DMS53 (cell line): Measurements from ENCODE around the gene CABP4.

Experiments used
- DNase-seq: peaks from one replicate; lab custom pipeline; 2025; lab: John Stamatoyannopoulos, UW

Gene CABP4

GRCh38 chr11:67482275-67482826 lies 27.2 kb downstream of the CABP4 start:
- DNase-seq = peak; percentile 91

- peak; percentile 100 for DNase-seq
These were observed 28.0 kb downstream of the CABP4 start, which contains the start of gene AIP for GRCh38 chr11:67482827-67483798. TSS of gene AIP (plus strand) at chr11:67483026. CDS start at chr11:67483159, 133 bp downstream.

- DNase-seq = no peak
These were observed 28.9 kb downstream of the CABP4 start for GRCh38 chr11:67483831-67484665.

DNA sequence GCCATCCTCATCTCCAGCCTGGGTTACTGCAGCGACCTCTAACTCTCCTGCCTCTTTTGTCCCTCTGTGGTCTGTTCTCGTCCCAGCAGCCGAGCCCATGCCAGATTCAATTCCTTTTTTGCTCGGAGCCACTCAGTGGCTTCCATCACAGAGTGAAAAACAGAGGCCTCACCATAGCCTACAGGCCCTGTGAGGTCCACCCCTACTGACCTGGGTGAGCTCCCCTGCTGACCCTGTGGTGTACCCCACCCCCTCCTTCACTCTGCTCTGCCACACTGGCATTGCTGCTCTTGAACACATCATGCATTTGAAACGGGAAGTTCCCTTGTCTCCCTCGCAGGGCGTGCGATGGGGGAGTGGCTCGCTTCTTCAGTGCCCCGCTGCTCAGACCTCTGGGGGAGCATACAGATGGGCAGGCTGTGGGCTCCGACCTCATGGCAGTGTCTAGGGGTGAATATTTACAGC lies 29.7 kb downstream of the CABP4 start:
- no peak for DNase-seq

- peak; percentile 50 for DNase-seq
These were observed 30.8 kb downstream of the CABP4 start for GRCh38 chr11:67485873-67486361.

DNA sequence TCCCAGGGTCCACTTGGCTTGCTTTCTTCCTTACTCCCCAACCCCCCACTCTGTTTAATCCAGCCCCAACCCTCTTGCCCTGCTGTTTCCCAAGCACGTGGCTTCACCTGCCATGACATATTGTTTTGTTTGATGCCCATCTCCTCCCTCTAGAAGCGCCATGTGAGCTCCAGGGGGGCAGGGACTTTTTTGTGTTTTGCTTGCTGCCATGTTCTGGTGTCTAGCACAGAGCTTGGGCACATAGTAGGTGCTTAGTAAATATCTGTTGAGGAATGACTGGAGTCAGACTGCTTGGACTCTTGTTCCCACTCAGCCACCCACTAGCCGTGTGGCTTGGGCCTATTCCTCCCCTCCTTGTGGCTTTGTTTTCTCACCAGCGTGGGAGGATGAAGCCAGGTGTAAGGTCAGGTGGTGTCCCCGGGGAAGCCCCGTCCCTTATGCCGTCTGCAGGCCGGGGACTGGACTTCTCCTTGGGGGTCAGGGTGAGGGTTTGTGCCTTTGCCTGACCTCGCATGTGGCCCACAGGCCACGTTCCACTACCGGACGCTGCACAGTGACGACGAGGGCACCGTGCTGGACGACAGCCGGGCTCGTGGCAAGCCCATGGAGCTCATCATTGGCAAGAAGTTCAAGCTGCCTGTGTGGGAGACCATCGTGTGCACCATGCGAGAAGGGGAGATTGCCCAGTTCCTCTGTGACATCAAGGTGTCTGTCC lies 31.5 kb downstream of the CABP4 start:
- no peak for DNase-seq

- no peak for DNase-seq
These were observed 34.2 kb downstream of the CABP4 start for GRCh38 chr11:67489203-67489884.

DNA sequence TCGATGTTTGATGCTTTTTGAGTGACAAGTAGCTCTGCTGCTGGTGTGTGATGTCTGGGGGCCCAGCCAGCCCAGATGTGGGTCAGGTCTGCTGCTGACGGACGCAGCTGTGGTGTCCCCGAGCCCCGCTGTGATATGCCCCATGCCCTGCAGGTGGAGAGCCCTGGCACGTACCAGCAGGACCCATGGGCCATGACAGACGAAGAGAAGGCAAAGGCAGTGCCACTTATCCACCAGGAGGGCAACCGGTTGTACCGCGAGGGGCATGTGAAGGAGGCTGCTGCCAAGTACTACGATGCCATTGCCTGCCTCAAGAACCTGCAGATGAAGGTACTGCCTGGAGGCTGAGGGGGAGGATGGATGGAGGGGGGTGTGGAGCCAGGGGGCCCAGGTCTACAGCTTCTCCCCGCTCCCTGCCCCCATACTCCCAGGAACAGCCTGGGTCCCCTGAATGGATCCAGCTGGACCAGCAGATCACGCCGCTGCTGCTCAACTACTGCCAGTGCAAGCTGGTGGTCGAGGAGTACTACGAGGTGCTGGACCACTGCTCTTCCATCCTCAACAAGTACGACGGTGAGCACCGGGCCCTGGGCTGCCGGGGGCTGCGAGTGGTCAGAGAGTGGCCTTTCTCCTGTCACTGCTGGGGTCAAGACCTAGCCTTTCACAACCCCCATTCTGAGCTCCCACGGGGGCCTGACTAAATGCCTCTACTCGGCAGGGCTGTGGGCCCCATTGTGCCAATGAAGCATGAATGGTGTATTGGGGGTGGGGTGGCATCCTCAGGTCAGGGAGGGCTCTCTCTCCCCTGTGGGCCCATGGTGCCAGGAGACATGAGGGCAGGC lies 35.0 kb downstream of the CABP4 start:
- no peak for DNase-seq

DNA sequence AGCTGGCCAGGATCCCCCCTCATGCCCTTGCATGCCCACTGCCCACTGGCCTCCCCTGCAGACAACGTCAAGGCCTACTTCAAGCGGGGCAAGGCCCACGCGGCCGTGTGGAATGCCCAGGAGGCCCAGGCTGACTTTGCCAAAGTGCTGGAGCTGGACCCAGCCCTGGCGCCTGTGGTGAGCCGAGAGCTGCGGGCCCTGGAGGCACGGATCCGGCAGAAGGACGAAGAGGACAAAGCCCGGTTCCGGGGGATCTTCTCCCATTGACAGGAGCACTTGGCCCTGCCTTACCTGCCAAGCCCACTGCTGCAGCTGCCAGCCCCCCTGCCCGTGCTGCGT lies 35.5 kb downstream of the CABP4 start:
- no peak for DNase-seq

DNA sequence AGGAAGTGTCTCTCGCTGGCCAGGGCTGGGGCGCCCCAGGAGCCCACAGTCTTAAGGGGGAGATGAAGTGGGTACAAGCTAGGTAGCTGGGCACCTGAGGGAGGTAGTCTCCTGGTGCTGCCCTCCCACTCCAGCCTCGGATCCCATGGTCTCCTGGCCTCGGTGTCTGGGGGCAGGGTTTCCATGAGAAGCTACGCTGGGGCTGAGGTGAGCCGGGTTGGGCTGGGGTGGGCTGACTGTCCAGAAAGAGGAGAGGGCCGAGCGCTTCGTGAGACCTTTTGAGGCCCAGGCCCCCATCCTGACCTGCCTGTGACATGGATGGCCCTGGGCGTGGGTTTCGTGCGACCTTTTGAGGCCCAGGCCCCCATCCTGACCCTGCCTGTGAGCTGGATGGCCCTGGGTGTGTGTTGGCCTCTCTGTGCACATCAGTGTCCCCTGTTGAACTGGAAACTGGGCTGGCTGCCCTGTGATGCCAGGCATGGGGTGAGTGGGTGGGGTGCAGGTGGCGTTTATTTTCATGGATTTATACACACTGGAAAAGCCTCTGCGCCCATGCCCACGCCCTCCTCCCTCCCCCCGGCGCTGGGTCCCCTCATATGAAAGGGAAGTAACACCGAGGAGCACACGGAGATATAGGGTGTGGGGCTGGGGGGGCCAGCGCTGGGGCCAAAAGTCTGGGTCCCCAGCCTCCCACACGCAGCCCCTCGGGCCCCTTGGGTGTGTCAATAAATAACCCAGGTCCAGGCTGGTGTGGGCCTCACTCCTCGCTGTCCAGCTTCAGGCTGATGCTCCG lies 36.3 kb downstream of the CABP4 start:
- no peak for DNase-seq

- DNase-seq = no peak
These were observed 37.0 kb downstream of the CABP4 start for GRCh38 chr11:67492069-67492727.

DNA sequence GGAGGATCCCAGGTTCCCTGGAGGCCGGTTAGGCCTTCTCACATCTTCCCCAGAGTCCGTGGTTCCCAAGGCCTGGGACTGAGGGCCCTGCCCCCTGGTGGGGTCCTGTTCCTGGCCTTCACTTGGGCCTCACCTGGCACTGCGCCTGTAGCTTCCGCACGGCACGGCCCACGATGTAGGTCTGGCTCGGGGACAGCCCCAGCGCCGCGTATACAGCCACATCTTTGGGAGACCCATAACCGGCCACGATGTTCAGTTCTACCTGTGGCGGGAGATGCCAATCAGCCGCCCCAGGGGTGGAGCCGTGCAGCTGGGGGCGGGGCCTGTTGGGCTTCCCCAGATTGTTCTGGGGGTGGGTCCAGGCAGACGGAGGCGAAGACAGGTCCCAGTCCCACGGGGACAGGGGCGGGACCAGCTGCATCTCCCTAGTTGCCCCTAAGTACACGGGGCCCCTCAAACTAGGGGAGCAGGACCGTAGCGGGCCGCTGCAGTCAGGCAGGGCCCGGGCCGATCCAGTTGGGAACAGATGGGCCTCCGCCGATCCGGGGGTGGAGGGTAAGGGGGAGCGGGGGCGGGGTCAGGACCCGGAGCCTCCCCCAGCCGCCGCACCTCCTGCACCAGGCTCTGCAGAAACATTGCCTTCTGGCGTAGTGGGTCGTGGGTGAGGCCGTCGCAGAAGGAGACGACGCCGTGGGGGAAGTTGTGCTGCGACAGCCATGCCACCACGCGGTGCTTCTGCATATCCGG lies 37.8 kb downstream of the CABP4 start:
- DNase-seq = no peak

- DNase-seq = no peak
These were observed 38.6 kb downstream of the CABP4 start for GRCh38 chr11:67493548-67494370.

- no peak for DNase-seq
These were observed 39.4 kb downstream of the CABP4 start for GRCh38 chr11:67494371-67495233.

DNA sequence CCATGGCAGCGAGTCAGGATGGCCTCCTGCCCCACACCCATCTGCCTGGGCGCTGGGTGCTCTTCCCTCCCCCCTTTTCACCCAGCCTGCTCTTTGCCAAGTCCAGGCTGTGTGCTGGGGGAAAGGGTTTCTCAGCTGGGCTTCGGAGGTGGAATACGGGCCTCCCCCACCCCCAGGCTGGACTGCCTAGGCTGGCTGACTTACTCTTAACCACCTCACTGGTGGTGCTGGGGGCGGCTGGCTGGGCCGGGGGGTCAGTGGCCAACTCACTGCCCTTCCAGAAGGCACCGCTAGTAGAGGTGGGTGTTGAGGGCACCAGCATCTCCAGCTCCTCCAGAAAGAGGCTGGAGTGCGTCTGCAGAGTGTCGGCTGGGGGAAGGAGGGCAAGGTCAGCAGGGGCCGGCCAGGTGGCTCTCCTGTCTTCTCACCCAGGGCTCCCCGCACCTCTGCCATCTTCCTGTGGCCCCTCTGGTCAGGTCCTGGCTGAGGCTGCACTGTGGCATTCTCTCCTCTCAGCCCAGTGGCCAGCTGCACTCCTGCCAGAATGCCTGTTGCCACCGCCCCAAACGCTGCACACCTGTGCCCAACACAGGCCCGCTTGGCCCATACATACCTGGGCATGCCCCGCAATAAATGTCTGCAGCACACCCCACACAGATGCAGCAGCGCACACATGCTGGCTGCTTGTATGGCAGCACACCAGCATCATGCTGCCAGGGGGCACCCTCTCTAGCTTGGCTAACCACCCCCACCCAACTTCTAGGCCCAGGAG lies 40.3 kb downstream of the CABP4 start:
- DNase-seq = no peak
